Activated CD4-positive, alpha-beta memory T cell treated with anti-CD3 and anti-CD28 coated beads, Interleukin-2, amount 10 ng/mL, durations not matched to agents 7 days and 5 days (primary cell): Measurements from ENCODE around the gene HOXD12. TPM values are rescaled to one million over a fixed set of nuclear protein-coding genes. Genes with fewer than 3 reads are reported as not detected.

ENCODE experiments used
- CTCF ChIA-PET: fragments of 350-600 bp; sonication (Branson Sonifier 250); formaldehyde crosslinking; loops from one replicate; lab custom pipeline; 2021; ENCODE audit warnings: antibody characterized with exemption, inconsistent platforms; lab: Charles Lee
- POLR2A ChIA-PET: fragments of 350-600 bp; sonication (Branson Sonifier 250); formaldehyde crosslinking; loops from one replicate; lab custom pipeline; 2021; ENCODE audit warnings: antibody characterized with exemption; lab: Charles Lee
- DNase-seq: peaks from one replicate; pipeline ENCODE4 v3.0.0-alpha.2; 2020
- H3K27ac Mint-ChIP-seq: one replicate; pipeline ENCODE4 v1.8.0; 2021; ENCODE audit warnings: mild to moderate bottlenecking, mixed read lengths
- H3K27me3 Mint-ChIP-seq: one replicate; pipeline ENCODE4 v1.8.0; 2021; ENCODE audit warnings: mixed read lengths
- H3K36me3 Mint-ChIP-seq: one replicate; pipeline ENCODE4 v1.8.0; 2021; ENCODE audit warnings: low read depth, mixed read lengths
- H3K4me1 Mint-ChIP-seq: one replicate; pipeline ENCODE4 v1.8.0; 2021; ENCODE audit warnings: mixed read lengths
- H3K4me3 Mint-ChIP-seq: one replicate; pipeline ENCODE4 v1.8.0; 2021; ENCODE audit warnings: mild to moderate bottlenecking, mixed read lengths
- H3K9me3 Mint-ChIP-seq: one replicate; pipeline ENCODE4 v1.8.0; 2021; ENCODE audit warnings: mixed read lengths
- total RNA-seq, 2 experiments: library from RNA; stranded (reverse); gene quantifications; one replicate each; pipeline ENCODE4 v1.2.3, GENCODE V29; 2021

HOXD12 gene
- total RNA-seq, 2 experiments from 2014 or later, result not detected

DNA sequence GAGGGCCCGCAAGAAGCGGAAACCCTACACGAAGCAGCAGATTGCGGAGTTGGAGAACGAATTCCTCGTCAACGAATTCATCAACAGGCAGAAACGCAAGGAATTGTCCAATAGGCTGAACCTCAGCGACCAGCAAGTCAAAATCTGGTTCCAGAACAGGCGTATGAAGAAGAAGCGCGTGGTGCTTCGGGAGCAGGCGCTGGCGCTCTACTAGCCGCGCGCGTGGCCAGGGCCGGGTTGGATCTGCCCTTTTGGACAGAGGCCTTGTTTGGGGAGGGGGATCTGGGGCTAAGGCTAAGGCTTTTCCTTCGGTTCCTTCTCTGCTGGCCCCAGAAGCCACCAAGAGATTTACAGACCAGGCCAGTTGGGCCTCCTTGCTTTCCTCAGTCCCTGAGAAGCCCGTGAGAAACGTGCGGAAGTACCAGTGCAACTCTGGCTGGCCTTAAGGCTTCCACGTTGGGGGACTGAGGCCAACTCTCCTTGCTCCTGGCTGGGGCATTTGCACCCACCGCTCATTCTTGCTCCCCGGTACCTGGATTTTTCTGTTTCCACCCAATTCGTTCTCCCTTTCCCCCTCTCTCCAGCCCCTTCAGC is 1.0 kb downstream of the HOXD12 start:
- no peaks in the 10 kb centered on the region for H3K36me3 Mint-ChIP-seq
- POLR2A ChIA-PET, result no interaction called here
- CTCF ChIA-PET, result no interaction called here
- no peak overlapping the region for H3K4me3 Mint-ChIP-seq
- H3K27me3 Mint-ChIP-seq, result peaks cover 94% of the 10 kb centered on the region
- no peak for DNase-seq
- no peaks in the 10 kb centered on the region for H3K9me3 Mint-ChIP-seq
- peaks cover 17% of the 10 kb centered on the region for H3K4me1 Mint-ChIP-seq
- no peak overlapping the region for H3K27ac Mint-ChIP-seq

DNA sequence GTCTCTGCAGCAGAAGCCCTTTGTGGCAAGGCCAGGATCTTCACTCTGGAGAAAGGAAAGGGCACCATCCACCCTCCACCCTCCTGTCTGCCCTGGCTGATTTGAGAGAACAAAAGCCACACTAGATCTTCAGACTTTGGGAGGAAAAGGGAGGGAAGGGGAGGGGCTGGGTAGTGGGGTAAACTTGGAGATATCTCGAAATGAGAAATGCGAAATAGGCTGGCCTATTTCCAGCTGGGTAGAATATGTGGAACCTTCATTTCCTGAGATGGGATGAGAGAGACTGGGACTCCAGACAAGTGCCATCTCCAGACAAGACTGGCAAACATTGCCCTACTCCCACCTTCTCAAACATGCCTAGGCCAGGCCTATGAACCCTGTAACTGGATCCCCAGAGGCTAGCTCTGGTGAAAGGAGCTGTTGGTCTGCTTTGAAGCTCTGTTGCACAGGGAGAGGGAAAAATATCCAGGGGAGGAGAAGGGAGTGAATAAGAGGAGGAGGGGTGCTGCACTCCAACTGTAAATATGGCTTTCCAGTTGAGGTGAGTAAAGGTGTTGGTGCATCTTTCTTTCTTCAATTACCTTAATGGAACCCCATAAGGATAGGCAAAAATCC is 1.7 kb downstream of the HOXD12 start:
- Mint-ChIP-seq H3K4me3 (no peak overlapping the region), H3K27ac (no peak overlapping the region), H3K4me1 (peaks cover 18% of the 10 kb centered on the region), H3K9me3 (no peaks in the 10 kb centered on the region), H3K36me3 (peaks cover 3% of the 10 kb centered on the region), H3K27me3 (peaks cover 95% of the 10 kb centered on the region)
- ChIA-PET CTCF (no interaction called here), POLR2A (no interaction called here)
- no peak for DNase-seq

- H3K36me3 Mint-ChIP-seq, result peaks cover 5% of the 10 kb centered on the region
- CTCF ChIA-PET, result interaction anchor here (1.0 kb wide), 1 partner anchor 38 kb away, joined by 3 read pairs; no protein-coding TSS in a partner anchor
- no peak overlapping the region for H3K4me3 Mint-ChIP-seq
- H3K4me1 Mint-ChIP-seq, result peaks cover 14% of the 10 kb centered on the region
- POLR2A ChIA-PET, result no interaction called here
- H3K27ac Mint-ChIP-seq, result no peak overlapping the region
- peaks cover 92% of the 10 kb centered on the region for H3K27me3 Mint-ChIP-seq
- H3K9me3 Mint-ChIP-seq, result no peaks in the 10 kb centered on the region
- DNase-seq, result no peak
These were observed 2.2 kb downstream of the HOXD12 start for GRCh38 chr2:176101842-176102241.

GRCh38 chr2:176102309-176102866 is 2.8 kb downstream of the HOXD12 start:
- H3K4me3 Mint-ChIP-seq, result no peak overlapping the region
- H3K36me3 Mint-ChIP-seq, result peaks cover 5% of the 10 kb centered on the region
- peaks cover 11% of the 10 kb centered on the region for H3K4me1 Mint-ChIP-seq
- ChIA-PET POLR2A (no interaction called here), CTCF (interaction anchor here (0.9 to 1.4 kb wide), 4 partner anchors 8 to 851 kb away, joined by 3 to 4 read pairs (median 4); no protein-coding TSS in a partner anchor)
- DNase-seq, result no peak
- H3K27me3 Mint-ChIP-seq, result peaks cover 91% of the 10 kb centered on the region
- H3K27ac Mint-ChIP-seq, result no peak overlapping the region
- H3K9me3 Mint-ChIP-seq, result no peaks in the 10 kb centered on the region

- H3K9me3 Mint-ChIP-seq, result no peaks in the 10 kb centered on the region
- peaks cover 6% of the 10 kb centered on the region for H3K4me1 Mint-ChIP-seq
- H3K27me3 Mint-ChIP-seq, result peaks cover 85% of the 10 kb centered on the region
- DNase-seq, result no peak
- ChIA-PET CTCF (interaction anchor here (0.9 to 1.4 kb wide), 3 partner anchors 8 to 852 kb away, joined by 4 read pairs; no protein-coding TSS in a partner anchor), POLR2A (no interaction called here)
- H3K4me3 Mint-ChIP-seq, result no peak overlapping the region
- H3K27ac Mint-ChIP-seq, result no peak overlapping the region
- peaks cover 5% of the 10 kb centered on the region for H3K36me3 Mint-ChIP-seq
These were observed 3.6 kb downstream of the HOXD12 start for GRCh38 chr2:176103194-176103593.

DNA sequence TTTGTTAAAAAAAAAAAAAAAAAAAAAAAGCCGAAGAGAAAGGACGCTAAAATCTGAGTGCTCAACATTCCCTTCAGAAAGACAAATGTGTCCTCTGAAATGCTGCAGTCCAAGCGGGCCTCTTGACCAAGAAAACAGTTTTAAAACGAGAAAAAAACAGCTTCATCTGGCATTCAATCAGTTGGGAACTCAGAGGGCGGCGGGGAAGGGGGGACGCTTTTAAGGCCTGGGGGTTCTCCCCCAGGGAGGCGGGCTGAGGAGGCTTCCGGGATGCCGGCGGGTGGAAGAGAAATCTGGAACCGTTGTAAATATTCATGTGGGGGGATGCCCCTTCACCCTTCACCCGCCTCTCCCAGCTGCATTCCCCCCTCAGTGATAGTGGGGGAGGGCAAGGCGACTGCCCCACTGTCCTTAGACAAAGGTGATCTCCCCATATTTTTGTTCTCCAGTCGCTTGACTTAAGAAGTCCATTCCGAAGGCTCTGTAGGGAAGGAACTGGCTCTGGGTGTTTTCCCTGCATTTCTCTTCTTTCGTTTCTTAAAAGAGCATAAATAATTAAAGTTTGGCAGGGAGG is 4.2 kb downstream of the HOXD12 start:
- no peak for DNase-seq
- Mint-ChIP-seq H3K36me3 (peaks cover 5% of the 10 kb centered on the region), H3K27me3 (peaks cover 83% of the 10 kb centered on the region), H3K9me3 (no peaks in the 10 kb centered on the region), H3K4me1 (peaks cover 6% of the 10 kb centered on the region), H3K4me3 (no peak overlapping the region), H3K27ac (no peak overlapping the region)
- ChIA-PET CTCF (interaction anchor here (0.9 to 1.5 kb wide), 3 partner anchors 10 to 23 kb away, joined by 3 to 7 read pairs (median 4); no protein-coding TSS in a partner anchor), POLR2A (no interaction called here)

- H3K9me3 Mint-ChIP-seq, result no peaks in the 10 kb centered on the region
- ChIA-PET POLR2A (no interaction called here), CTCF (interaction anchor here (0.9 to 1.5 kb wide), 2 partner anchors 10 to 22 kb away, joined by 3 to 7 read pairs; no protein-coding TSS in a partner anchor)
- H3K4me1 Mint-ChIP-seq, result peaks cover 6% of the 10 kb centered on the region
- H3K4me3 Mint-ChIP-seq, result no peak overlapping the region
- H3K27me3 Mint-ChIP-seq, result peaks cover 83% of the 10 kb centered on the region
- no peak for DNase-seq
- peaks cover 10% of the 10 kb centered on the region for H3K36me3 Mint-ChIP-seq
- no peak overlapping the region for H3K27ac Mint-ChIP-seq
These were observed 4.9 kb downstream of the HOXD12 start for GRCh38 chr2:176104316-176105077.

DNA sequence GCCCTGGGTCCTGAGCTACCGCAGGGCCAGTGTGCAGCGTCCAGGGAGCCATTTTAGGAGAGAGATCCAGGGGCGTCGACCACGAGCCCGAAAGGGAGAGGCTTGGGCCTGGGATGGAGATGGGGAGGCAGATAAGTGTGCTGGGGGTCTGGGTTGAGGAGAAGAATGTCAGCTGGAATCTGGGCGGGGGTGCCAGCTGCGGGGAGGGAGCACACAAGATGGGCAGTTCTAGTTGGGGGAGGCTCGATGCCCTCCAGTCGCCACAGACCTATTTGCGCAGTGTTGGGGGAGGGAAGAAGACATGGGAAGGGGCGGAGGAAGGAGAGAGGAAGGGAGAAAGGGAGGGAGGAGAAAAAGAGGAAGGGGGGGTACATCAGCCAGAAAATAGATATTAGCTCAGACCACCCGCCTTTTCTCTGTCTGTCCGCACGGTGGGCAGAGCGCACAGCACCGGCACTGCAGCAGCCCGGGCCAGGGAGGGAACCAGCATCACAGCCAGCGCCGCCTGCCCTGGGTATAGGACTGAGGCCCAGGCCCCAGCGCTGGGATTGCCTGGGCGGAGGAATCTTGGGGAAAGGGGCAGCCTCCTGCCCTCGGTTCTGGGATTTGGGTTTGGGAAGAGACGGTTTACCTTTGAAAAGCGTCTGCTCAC is 5.6 kb downstream of the HOXD12 start:
- peaks cover 6% of the 10 kb centered on the region for H3K4me1 Mint-ChIP-seq
- CTCF ChIA-PET, result interaction anchor here (0.9 to 1.5 kb wide), 2 partner anchors 11 to 22 kb away, joined by 3 to 7 read pairs; no protein-coding TSS in a partner anchor
- H3K36me3 Mint-ChIP-seq, result peaks cover 10% of the 10 kb centered on the region
- no peak for DNase-seq
- peaks cover 86% of the 10 kb centered on the region for H3K27me3 Mint-ChIP-seq
- no peaks in the 10 kb centered on the region for H3K9me3 Mint-ChIP-seq
- no peak overlapping the region for H3K4me3 Mint-ChIP-seq
- H3K27ac Mint-ChIP-seq, result no peak overlapping the region
- POLR2A ChIA-PET, result no interaction called here

DNA sequence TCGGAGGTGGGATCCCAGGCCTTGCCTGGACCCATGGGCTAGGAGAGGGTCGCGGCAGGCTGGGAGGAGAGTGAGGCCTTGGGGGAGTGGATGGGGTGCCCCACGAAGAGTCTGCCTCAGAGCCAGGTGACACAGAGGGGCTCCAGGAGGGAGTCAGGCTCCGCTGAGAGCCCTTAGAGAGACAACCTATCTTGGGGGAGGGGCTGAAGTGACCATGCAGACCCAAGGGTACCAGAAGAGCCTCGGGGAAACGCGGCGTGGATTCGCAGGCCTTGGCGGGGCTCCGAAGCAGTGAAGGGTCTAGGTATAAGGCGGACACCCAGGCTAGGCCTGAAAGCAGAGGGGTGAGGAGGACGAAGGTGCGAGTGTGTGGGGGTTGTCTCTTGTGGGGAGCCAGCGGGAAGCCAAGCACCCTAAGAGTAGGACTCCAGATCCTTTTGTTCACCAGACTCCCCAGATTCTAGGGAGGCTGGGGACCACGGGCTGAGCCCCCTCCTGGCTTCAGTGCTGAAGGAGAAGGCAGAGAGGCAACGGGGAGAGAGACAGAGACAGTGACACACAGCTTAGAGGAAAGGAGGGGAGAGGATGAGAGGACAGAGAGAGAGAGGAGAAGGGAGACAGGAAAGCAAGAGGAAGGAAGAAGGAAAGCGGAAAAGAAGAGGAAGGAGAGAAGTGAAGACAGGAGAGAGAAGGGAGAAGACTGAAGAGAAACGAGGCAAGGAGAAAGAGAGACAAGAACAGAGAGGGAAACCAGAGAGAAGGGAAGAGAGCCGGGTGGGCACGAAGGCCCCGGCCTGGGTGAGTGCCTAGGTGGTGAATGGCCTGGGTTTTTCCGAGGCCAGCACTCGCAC is 6.4 kb downstream of the HOXD12 start:
- peak overlapping the region; percentile 55 for H3K27ac Mint-ChIP-seq
- ChIA-PET POLR2A (no interaction called here), CTCF (no interaction called here)
- H3K4me3 Mint-ChIP-seq, result peak overlapping the region; percentile 33
- DNase-seq, result no peak
- peaks cover 86% of the 10 kb centered on the region for H3K27me3 Mint-ChIP-seq
- peaks cover 6% of the 10 kb centered on the region for H3K4me1 Mint-ChIP-seq
- no peaks in the 10 kb centered on the region for H3K9me3 Mint-ChIP-seq
- peaks cover 10% of the 10 kb centered on the region for H3K36me3 Mint-ChIP-seq

DNA sequence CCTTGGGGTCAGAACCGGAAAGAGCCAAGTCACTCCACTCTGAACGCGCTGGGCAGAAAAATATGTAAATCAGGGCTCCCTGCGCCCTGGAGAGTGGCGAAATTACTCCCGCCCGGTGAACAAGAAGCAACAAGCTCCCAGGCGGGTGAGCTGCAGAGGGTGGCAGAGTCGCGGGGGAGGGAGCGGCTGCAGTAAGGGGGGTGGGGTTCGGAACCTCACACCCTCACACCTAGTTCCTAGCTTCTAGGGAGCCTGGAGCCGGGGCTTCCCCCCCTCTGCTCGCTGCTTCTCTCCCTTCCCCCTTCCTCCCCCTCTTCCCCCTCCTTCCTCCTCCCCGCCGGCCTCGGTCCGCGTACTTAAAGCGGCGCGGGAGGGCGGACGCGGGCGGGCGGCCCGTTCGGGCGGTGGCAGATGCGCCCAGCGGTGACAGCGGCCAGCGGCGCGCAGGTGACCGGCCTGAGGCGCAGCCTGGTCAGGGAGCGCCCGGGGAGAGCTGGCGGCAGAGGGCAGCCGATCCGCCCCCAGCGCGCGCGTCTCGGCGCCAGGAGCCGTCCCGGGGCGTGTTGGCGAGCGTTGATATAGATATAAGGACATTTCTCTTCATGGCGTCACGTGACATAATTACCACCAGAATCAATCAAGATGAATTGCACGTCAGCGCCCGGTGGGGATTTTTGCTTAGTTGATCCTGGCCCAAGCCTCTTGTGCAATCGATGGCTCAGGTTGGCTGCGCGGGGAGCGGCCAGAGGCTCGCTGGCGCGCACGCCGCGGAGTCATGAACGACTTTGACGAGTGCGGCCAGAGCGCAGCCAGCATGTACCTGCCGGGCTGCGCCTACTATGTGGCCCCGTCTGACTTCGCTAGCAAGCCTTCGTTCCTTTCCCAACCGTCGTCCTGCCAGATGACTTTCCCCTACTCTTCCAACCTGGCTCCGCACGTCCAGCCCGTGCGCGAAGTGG is 7.3 kb downstream of the HOXD12 start, which contains the start of gene HOXD11:
Gene HOXD11, plus strand, starts transcription at position 700 of the 959 bp plus-strand sequence. Its CDS starts 76 bp downstream, at position 776.
- Mint-ChIP-seq H3K27me3 (peaks cover 86% of the 10 kb centered on the region), H3K4me1 (peaks cover 6% of the 10 kb centered on the region), H3K9me3 (no peaks in the 10 kb centered on the region), H3K27ac (peak within 1 kb of the TSS; percentile 55), H3K4me3 (peak within 1 kb of the TSS; percentile 33), H3K36me3 (peaks cover 10% of the 10 kb centered on the region)
- no peak for DNase-seq
- POLR2A ChIA-PET, result no interaction called here
- CTCF ChIA-PET, result no interaction called here

DNA sequence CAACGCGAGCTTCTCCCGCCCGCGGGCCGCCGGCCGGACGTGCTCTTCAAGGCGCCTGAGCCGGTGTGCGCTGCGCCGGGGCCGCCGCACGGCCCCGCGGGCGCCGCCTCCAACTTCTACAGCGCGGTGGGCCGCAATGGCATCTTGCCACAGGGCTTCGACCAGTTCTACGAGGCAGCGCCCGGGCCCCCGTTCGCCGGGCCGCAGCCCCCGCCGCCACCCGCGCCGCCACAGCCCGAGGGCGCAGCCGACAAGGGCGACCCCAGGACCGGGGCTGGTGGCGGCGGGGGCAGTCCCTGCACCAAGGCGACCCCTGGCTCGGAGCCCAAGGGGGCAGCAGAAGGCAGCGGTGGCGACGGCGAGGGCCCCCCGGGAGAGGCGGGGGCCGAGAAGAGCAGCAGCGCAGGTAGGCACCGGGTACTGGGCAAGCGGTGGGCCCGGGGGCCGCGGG is 8.2 kb downstream of the HOXD12 start:
- ChIA-PET CTCF (no interaction called here), POLR2A (no interaction called here)

More for the DNA sequence above, 8.2 kb downstream of the HOXD12 start:
- no peak for DNase-seq
- Mint-ChIP-seq H3K4me3 (no peak overlapping the region), H3K27ac (no peak overlapping the region), H3K9me3 (no peaks in the 10 kb centered on the region), H3K4me1 (peaks cover 6% of the 10 kb centered on the region), H3K36me3 (peaks cover 10% of the 10 kb centered on the region), H3K27me3 (peaks cover 84% of the 10 kb centered on the region)
